Brain microvascular endothelial cell (primary cell): ENCODE data around the gene SH3BP2.

ENCODE experiments used
- DNase-seq: peaks from one replicate; pipeline ENCODE4 v3.0.0-alpha.2; 2020
- H3K27ac ChIP-seq: fragments of 250-450 bp; sonication (Bioruptor Pico); 2 replicates; pipeline ENCODE4 v1.5.1; 2020; ENCODE audit warnings: mild to moderate bottlenecking, moderate library complexity
- H3K27me3 ChIP-seq: fragments of 250-450 bp; sonication (Bioruptor Pico); replicated peaks from 2 replicates; pipeline ENCODE4 v1.5.1; 2020; ENCODE audit warnings: mild to moderate bottlenecking
- H3K36me3 ChIP-seq: fragments of 250-450 bp; sonication (Bioruptor Pico); replicated peaks from 2 replicates; pipeline ENCODE4 v1.5.1; 2020; ENCODE audit warnings: mild to moderate bottlenecking
- H3K4me3 ChIP-seq: 2 replicates; pipeline ENCODE4 v1.5.1; 2011; ENCODE audit warnings: low read depth, mild to moderate bottlenecking, control low read depth, low read length, moderate library complexity
- in situ Hi-C: cut with HindIII; loops from 2 replicates; pipeline ENCODE4 v1.10.0; 2017; ENCODE audit warnings: low sequenced_read_pairs, low pct_ligation_motif_present
- TF ChIP-seq, protein P1 (sequence below): IDR thresholded peaks from 2 replicates; pipeline ENCODE4 v1.5.1; 2011; ENCODE audit warnings: low read depth, mild to moderate bottlenecking, moderate library complexity, low read length, control low read depth, inconsistent platforms; ENCODE audit errors: missing control alignments

SH3BP2 gene

GRCh38 chr4:2822461-2823300 lies 29.8 kb downstream of the SH3BP2 start:
- Histone ChIP-seq H3K36me3 (peaks cover 45% of the 10 kb centered on the region), H3K4me3 (no peak overlapping the region), H3K27ac (no peak overlapping the region), H3K27me3 (no peaks in the 10 kb centered on the region)
- TF ChIP-seq, protein P1, sequence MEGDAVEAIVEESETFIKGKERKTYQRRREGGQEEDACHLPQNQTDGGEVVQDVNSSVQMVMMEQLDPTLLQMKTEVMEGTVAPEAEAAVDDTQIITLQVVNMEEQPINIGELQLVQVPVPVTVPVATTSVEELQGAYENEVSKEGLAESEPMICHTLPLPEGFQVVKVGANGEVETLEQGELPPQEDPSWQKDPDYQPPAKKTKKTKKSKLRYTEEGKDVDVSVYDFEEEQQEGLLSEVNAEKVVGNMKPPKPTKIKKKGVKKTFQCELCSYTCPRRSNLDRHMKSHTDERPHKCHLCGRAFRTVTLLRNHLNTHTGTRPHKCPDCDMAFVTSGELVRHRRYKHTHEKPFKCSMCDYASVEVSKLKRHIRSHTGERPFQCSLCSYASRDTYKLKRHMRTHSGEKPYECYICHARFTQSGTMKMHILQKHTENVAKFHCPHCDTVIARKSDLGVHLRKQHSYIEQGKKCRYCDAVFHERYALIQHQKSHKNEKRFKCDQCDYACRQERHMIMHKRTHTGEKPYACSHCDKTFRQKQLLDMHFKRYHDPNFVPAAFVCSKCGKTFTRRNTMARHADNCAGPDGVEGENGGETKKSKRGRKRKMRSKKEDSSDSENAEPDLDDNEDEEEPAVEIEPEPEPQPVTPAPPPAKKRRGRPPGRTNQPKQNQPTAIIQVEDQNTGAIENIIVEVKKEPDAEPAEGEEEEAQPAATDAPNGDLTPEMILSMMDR: no peak
- in situ Hi-C loops: no loop called here
- DNase-seq: no peak

DNA sequence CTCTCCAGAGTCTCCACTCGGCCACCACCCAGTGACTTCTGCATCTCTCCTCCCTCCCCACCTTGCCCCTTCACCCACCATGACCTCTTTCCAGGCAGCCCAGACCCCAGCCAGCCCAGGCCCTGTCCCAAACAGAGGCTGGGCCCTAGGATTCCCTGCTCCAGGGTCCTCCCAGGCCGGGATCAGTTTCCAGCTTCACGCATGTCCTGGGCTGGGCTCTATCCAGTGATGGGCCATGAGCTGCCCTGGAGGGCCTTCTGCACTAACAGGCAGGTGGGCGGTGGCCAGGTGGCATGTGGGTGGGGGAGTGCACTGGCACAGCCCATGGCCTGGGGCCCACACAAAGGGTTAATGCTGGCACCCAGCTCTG lies 30.4 kb downstream of the SH3BP2 start:
- H3K36me3 ChIP-seq: peaks cover 51% of the 10 kb centered on the region
- no peak overlapping the region for H3K27ac ChIP-seq
- no peaks in the 10 kb centered on the region for H3K27me3 ChIP-seq
- H3K4me3 ChIP-seq: no peak overlapping the region
- TF ChIP-seq, protein P1: no peak
- DNase-seq: no peak
- in situ Hi-C loops: no loop called here

- in situ Hi-C loops: no loop called here
- no peak for DNase-seq
- no peak overlapping the region for H3K4me3 ChIP-seq
Observed at GRCh38 chr4:2823671-2824328, 30.9 kb downstream of the SH3BP2 start.

DNA sequence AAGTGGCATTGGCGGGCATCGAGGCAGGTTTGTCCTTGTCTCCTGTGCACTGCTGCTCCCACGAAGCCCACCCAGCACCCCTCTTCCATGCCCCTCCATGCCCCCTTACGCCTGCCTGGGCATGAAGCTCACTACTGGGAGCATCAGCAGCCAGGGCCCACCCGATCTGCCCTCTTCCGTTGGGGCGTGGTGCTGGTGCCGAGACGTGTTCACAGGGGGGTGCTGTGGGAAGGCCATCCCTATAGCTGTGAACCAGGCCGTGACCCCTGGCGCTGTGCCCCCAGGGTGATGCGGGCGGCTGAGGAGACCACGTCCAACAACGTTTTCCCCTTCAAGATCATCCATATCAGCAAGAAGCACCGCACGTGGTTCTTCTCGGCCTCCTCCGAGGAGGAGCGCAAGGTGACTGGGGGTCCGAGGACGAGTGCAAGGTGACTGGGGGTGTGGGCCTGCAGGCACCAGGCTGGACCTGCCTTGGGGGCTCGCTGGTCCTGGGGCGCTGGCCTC lies 31.5 kb downstream of the SH3BP2 start:
- DNase-seq: no peak
- Histone ChIP-seq H3K4me3 (no peak overlapping the region), H3K27ac (no peak overlapping the region), H3K36me3 (peaks cover 57% of the 10 kb centered on the region), H3K27me3 (no peaks in the 10 kb centered on the region)
- in situ Hi-C loops: no loop called here
- TF ChIP-seq, protein P1: no peak

More at GRCh38 chr4:2823671-2824328, 30.9 kb downstream of the SH3BP2 start:
- peaks cover 56% of the 10 kb centered on the region for H3K36me3 ChIP-seq
- TF ChIP-seq, protein P1: no peak
- H3K27ac ChIP-seq: no peak overlapping the region
- no peaks in the 10 kb centered on the region for H3K27me3 ChIP-seq

DNA sequence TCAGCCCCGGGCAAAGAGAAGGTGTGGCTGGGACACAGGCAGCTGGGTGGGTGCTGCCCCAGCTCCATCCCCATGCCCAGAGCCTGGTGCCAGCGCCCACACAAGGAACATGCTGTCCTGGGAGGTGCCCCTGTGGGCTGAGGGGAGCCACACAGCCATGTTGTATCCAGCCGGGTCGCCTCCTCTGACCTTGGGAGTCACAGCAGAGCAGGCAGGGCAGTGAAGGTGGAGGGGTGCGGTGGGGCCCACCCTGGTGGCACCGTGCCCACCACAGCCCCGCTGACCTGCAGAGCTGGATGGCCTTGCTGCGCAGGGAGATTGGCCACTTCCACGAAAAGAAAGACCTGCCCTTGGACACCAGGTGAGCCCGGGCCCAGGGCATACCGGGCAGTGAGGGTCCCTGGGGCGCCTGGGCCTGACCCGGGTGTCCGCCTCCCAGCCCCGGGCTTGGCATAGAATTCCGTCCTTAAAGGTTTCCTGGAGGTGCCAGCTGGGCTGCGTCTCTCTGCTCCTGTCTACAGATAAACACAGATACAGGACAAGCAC lies 32.0 kb downstream of the SH3BP2 start:
- peaks cover 56% of the 10 kb centered on the region for H3K36me3 ChIP-seq
- in situ Hi-C loops: no loop called here
- no peak overlapping the region for H3K27ac ChIP-seq
- TF ChIP-seq, protein P1: no peak
- no peak for DNase-seq
- H3K27me3 ChIP-seq: no peaks in the 10 kb centered on the region
- no peak overlapping the region for H3K4me3 ChIP-seq
